Trophoblast cell (in vitro differentiated cells and primary cell): Measurements from ENCODE around the gene FAM20C.

ENCODE experiments used
- DNase-seq, 2 donors: peaks; one replicate each; pipeline ENCODE4 v3.0.0-alpha.2; 2016
- H2AFZ ChIP-seq: 2 replicates; pipeline ENCODE4 v1.6.1; 2013; ENCODE audit warnings: low read length, moderate library complexity, mild to moderate bottlenecking; ENCODE audit not compliant: insufficient read depth, poor library complexity
- H2AK5ac ChIP-seq: 2 replicates; pipeline ENCODE4 v1.6.1; 2013; ENCODE audit warnings: mild to moderate bottlenecking, low read length
- H2BK120ac ChIP-seq: 2 replicates; pipeline ENCODE4 v1.6.1; 2013; ENCODE audit warnings: low read length, mild to moderate bottlenecking, moderate library complexity; ENCODE audit not compliant: insufficient read depth, poor library complexity
- H2BK12ac ChIP-seq: 2 replicates; pipeline ENCODE4 v1.6.1; 2013; ENCODE audit warnings: mild to moderate bottlenecking, low read length, moderate library complexity
- H2BK5ac ChIP-seq: 2 replicates; pipeline ENCODE4 v1.6.1; 2013; ENCODE audit warnings: low read length, low read depth, moderate library complexity, mild to moderate bottlenecking; ENCODE audit not compliant: poor library complexity
- H3K14ac ChIP-seq: 2 replicates; pipeline ENCODE4 v1.6.1; 2013; ENCODE audit warnings: mild to moderate bottlenecking, low read length
- H3K18ac ChIP-seq: 2 replicates; pipeline ENCODE4 v1.6.1; 2013; ENCODE audit warnings: mild to moderate bottlenecking, low read length
- H3K23ac ChIP-seq: 2 replicates; pipeline ENCODE4 v1.6.1; 2013; ENCODE audit warnings: low read length
- H3K27ac ChIP-seq: 2 replicates; pipeline ENCODE4 v1.5.1; 2013; ENCODE audit warnings: low read depth, mild to moderate bottlenecking, inconsistent platforms, low read length, moderate library complexity
- H3K27me3 ChIP-seq: 2 replicates; pipeline ENCODE4 v1.6.1; 2013; ENCODE audit warnings: inconsistent platforms, mild to moderate bottlenecking, low read length, moderate library complexity; ENCODE audit not compliant: insufficient read depth
- H3K36me3 ChIP-seq, 2 experiments: 1 replicate in 1 of 2; 2 replicates in 1 of 2; pipeline ENCODE4 v1.6.1; 2013; ENCODE audit warnings: low read length in 2 of 2, mild to moderate bottlenecking in 2 of 2, moderate library complexity in 1 of 2; ENCODE audit not compliant: insufficient read depth in 2 of 2, control insufficient read depth in 1 of 2
- H3K4ac ChIP-seq: 2 replicates; pipeline ENCODE4 v1.6.1; 2013; ENCODE audit warnings: low read depth, mild to moderate bottlenecking, low read length, moderate library complexity
- H3K4me1 ChIP-seq, 2 experiments: 1 replicate in 1 of 2; 2 replicates in 1 of 2; pipeline ENCODE4 v1.6.1; 2013; ENCODE audit warnings: low read length in 2 of 2, mild to moderate bottlenecking in 2 of 2, moderate library complexity in 1 of 2; ENCODE audit not compliant: insufficient read depth in 2 of 2, control insufficient read depth in 1 of 2
- H3K4me2 ChIP-seq: 2 replicates; pipeline ENCODE4 v1.6.1; 2013; ENCODE audit warnings: inconsistent platforms, mild to moderate bottlenecking, low read length, moderate library complexity
- H3K4me3 ChIP-seq: 2 replicates; pipeline ENCODE4 v1.5.1; 2013; ENCODE audit warnings: mild to moderate bottlenecking, low read depth, low read length, inconsistent platforms
- H3K79me1 ChIP-seq: one replicate; pipeline ENCODE4 v1.6.1; 2013; ENCODE audit warnings: low read length
- H3K79me2 ChIP-seq: 2 replicates; pipeline ENCODE4 v1.6.1; 2013; ENCODE audit warnings: low read length, mild to moderate bottlenecking; ENCODE audit not compliant: control insufficient read depth, insufficient read depth, poor library complexity
- H3K9ac ChIP-seq: 2 replicates; pipeline ENCODE4 v1.6.1; 2013; ENCODE audit warnings: mild to moderate bottlenecking, low read length
- H3K9me3 ChIP-seq: 2 replicates; pipeline ENCODE4 v1.6.1; 2013; ENCODE audit warnings: low read depth, mild to moderate bottlenecking, control low read depth, inconsistent platforms, low read length; ENCODE audit not compliant: insufficient read depth
- H4K12ac ChIP-seq: 2 replicates; pipeline ENCODE4 v1.6.1; 2013; ENCODE audit warnings: low read depth, mild to moderate bottlenecking, low read length, moderate library complexity
- H4K8ac ChIP-seq: 2 replicates; pipeline ENCODE4 v1.6.1; 2013; ENCODE audit warnings: low read depth, mild to moderate bottlenecking, low read length, moderate library complexity
- H4K91ac ChIP-seq: one replicate; pipeline ENCODE4 v1.6.1; 2013; ENCODE audit warnings: low read depth, mild to moderate bottlenecking, low read length, moderate library complexity
- WGBS: extraction: QIAGEN DNeasy Blood & Tissue Kit; methylation state at CpG from one replicate; pipeline ENCODE4 v1.1.7; 2013; ENCODE audit warnings: missing lambda C conversion rate; ENCODE audit not compliant: insufficient read length, insufficient coverage; ENCODE audit errors: extremely low coverage; 5-methylcytosine and 5-hydroxymethylcytosine counted together

The FAM20C gene

DNA sequence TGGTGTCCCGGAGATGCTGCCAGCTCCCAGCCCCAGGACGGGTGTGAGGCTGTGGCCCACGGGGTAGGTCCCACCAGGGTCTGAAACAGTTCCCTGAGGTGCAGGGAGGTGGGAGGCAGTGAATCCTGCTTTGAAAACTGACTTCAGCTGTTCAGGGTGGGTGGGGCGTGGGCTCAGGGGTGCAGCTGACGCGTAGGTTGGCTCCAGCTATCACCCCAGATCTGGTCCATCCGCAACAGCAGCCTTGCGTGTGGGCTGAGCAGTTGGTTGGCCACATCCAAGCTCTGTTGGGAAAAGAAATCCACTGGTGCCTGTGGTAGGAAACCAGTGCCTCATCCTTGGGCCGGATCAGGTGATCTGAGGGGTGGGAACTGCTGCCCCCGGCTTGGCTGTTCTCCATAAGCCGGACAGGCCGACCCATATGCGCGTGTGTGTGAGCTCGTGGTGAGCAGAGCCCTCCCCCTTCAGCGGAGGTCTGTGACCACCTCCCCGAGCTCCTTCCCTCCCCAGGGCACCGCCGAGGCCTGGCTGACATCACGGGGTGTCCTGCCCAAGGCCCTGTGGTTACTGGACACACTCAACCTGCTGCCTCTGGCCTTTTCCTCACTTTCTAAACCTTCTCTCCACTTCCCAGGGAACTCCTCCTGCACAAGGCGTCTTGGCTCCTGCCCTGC, 15.4 kb upstream of the FAM20C start:
- H4K91ac ChIP-seq = no peak overlapping the region
- no peak overlapping the region for H3K14ac ChIP-seq
- H4K12ac ChIP-seq = no peak overlapping the region
- no peak overlapping the region for H3K4ac ChIP-seq
- H3K4me2 ChIP-seq = no peak overlapping the region
- H4K8ac ChIP-seq = no peak overlapping the region
- H2BK12ac ChIP-seq = no peak overlapping the region
- H2AK5ac ChIP-seq = no peak overlapping the region
- H3K27ac ChIP-seq = no peak overlapping the region
- H3K9ac ChIP-seq = no peak overlapping the region
- no peak for DNase-seq
- no CpG with 5 or more reads among the region's 21 CpGs for WGBS
- H3K4me3 ChIP-seq = no peak overlapping the region
- H2AFZ ChIP-seq = no peak overlapping the region
- no peaks in the 10 kb centered on the region for H3K79me1 ChIP-seq
- H2BK5ac ChIP-seq = no peak overlapping the region
- H3K79me2 ChIP-seq = no peaks in the 10 kb centered on the region
- no peak overlapping the region for H2BK120ac ChIP-seq
- H3K36me3 ChIP-seq = no peaks in the 10 kb centered on the region
- H3K18ac ChIP-seq = no peak overlapping the region
- H3K27me3 ChIP-seq = no peaks in the 10 kb centered on the region
- H3K23ac ChIP-seq = no peak overlapping the region
- H3K9me3 ChIP-seq = peaks cover 1% of the 10 kb centered on the region
- H3K4me1 ChIP-seq = no peaks in the 10 kb centered on the region

DNA sequence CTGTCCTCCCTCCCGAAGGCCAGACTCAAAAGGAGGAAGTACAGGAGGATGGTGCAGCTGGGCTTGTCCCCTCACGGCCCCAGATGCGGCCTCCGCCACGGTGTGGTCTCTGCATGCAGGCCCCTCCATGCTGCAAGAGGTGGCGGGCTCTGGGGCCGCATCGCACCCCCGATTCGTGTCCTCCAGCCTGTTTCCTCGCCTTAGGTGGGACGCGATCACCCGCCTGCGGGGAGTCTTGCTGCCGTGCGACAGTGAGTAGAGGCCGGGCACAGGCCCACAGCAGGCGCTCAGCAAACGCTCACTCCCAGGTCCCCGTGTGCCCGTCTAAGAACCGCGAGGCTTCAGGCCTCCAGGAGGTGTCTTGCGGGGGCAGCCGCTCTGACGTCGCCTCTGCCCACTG, 13.9 kb upstream of the FAM20C start:
- no peak overlapping the region for H4K91ac ChIP-seq
- H3K14ac ChIP-seq = no peak overlapping the region
- no peak overlapping the region for H3K9ac ChIP-seq
- H3K79me1 ChIP-seq = no peaks in the 10 kb centered on the region
- H3K23ac ChIP-seq = no peak overlapping the region
- no peaks in the 10 kb centered on the region for H3K4me1 ChIP-seq
- WGBS = no CpG with 5 or more reads among the region's 28 CpGs
- no peaks in the 10 kb centered on the region for H3K79me2 ChIP-seq
- DNase-seq = no peak
- no peak overlapping the region for H3K4me3 ChIP-seq
- H3K27ac ChIP-seq = no peak overlapping the region
- H2BK120ac ChIP-seq = no peak overlapping the region
- H4K12ac ChIP-seq = no peak overlapping the region
- H3K9me3 ChIP-seq = peaks cover 1% of the 10 kb centered on the region
- no peaks in the 10 kb centered on the region for H3K36me3 ChIP-seq
- no peak overlapping the region for H3K18ac ChIP-seq
- no peak overlapping the region for H3K4me2 ChIP-seq
- no peak overlapping the region for H4K8ac ChIP-seq
- H2AK5ac ChIP-seq = no peak overlapping the region
- H2AFZ ChIP-seq = no peak overlapping the region
- H2BK12ac ChIP-seq = no peak overlapping the region
- H3K4ac ChIP-seq = no peak overlapping the region
- no peaks in the 10 kb centered on the region for H3K27me3 ChIP-seq
- no peak overlapping the region for H2BK5ac ChIP-seq

DNA sequence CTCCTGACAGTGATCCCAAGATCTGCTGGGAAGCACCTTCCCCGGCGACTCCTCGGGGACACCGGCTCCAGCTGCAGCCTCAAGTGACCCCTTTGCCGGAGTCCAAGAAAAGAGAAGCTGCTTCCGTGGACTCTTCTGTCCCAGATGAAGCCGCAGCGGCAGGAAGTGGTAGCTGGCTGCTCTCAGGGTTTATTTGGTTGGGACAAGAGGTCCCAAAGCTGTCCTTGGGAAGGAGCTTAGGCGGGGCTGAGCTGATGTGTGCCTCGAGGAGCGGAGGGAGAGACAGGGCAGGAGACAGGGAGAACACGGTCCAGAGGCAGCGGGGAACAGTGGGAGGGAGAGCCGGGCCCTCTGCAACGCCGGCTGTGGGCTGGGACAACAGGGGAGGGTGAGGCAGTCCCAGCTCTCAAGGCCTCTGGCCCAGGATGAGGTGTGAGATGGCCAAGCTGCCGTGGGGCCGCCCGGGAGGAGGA, 13.1 kb upstream of the FAM20C start:
- H2AK5ac ChIP-seq = no peak overlapping the region
- no peak for DNase-seq
- no peak overlapping the region for H3K18ac ChIP-seq
- no peak overlapping the region for H3K9ac ChIP-seq
- H3K4me3 ChIP-seq = no peak overlapping the region
- H3K4ac ChIP-seq = no peak overlapping the region
- H2BK5ac ChIP-seq = no peak overlapping the region
- H3K36me3 ChIP-seq = no peaks in the 10 kb centered on the region
- H2AFZ ChIP-seq = no peak overlapping the region
- H3K79me1 ChIP-seq = no peaks in the 10 kb centered on the region
- no peak overlapping the region for H4K8ac ChIP-seq
- H3K79me2 ChIP-seq = no peaks in the 10 kb centered on the region
- no peak overlapping the region for H4K91ac ChIP-seq
- H3K4me2 ChIP-seq = no peak overlapping the region
- H3K27me3 ChIP-seq = no peaks in the 10 kb centered on the region
- H4K12ac ChIP-seq = no peak overlapping the region
- no peak overlapping the region for H2BK120ac ChIP-seq
- peaks cover 1% of the 10 kb centered on the region for H3K9me3 ChIP-seq
- no peak overlapping the region for H3K14ac ChIP-seq
- no peak overlapping the region for H2BK12ac ChIP-seq
- no peak overlapping the region for H3K27ac ChIP-seq
- no peak overlapping the region for H3K23ac ChIP-seq
- WGBS = no CpG with 5 or more reads among the region's 19 CpGs
- H3K4me1 ChIP-seq = no peaks in the 10 kb centered on the region

DNA sequence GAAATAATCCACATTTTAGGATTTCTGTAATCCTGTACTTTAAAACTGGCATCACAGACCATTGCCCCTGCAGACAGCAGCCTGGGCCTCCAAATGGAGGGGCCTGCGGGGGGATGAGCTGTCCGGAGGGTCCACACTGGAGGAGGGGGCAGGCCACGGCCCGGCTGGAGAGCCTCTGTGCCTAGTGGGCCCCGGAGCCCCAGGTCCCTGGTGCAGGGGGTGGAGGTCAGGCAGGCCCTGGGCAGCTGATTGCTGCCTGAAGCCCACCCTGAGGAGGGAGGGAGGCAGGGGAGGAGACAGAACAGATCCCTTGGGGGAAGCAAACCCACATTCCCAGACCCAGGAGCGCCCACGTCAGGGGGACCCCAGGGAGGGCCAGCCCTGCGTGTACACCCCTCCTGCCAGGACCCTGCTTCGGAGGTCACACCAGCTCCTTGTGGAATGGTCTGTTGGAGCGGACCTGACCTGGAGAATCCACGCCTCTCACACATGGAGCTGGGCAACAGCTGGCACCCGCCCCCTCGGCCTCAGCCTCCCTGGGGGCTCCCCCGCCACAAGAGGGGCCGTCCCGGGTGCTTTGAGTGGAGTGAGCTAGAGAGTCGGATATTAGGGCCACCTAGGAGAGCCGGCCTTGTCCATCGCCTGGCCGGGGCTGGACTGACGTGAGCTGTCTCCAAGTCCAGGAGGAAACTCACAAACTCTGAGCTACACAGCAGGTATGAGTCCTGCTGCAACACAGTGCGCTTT, 12.2 kb upstream of the FAM20C start:
- H3K4me3 ChIP-seq = no peak overlapping the region
- no peak overlapping the region for H4K91ac ChIP-seq
- no peak overlapping the region for H2BK5ac ChIP-seq
- H4K8ac ChIP-seq = no peak overlapping the region
- H2BK12ac ChIP-seq = no peak overlapping the region
- no peak for DNase-seq
- no peak overlapping the region for H3K14ac ChIP-seq
- H2AFZ ChIP-seq = no peak overlapping the region
- no peaks in the 10 kb centered on the region for H3K79me2 ChIP-seq
- no peak overlapping the region for H3K4me2 ChIP-seq
- H3K4ac ChIP-seq = no peak overlapping the region
- H3K23ac ChIP-seq = no peak overlapping the region
- no peak overlapping the region for H3K27ac ChIP-seq
- no peak overlapping the region for H2AK5ac ChIP-seq
- H3K79me1 ChIP-seq = no peaks in the 10 kb centered on the region
- H3K27me3 ChIP-seq = no peaks in the 10 kb centered on the region
- H3K9me3 ChIP-seq = peaks cover 1% of the 10 kb centered on the region
- no peak overlapping the region for H2BK120ac ChIP-seq
- H4K12ac ChIP-seq = no peak overlapping the region
- WGBS = no CpG with 5 or more reads among the region's 22 CpGs
- H3K4me1 ChIP-seq = no peaks in the 10 kb centered on the region
- H3K36me3 ChIP-seq = no peaks in the 10 kb centered on the region
- H3K18ac ChIP-seq = no peak overlapping the region
- no peak overlapping the region for H3K9ac ChIP-seq
